IPS DF 4.7 (cell line): ENCODE data around the gene HMGCLL1.

Experiments
- DNase-seq: peaks from one replicate; pipeline ENCODE4 v3.0.0-alpha.2; 2013; ENCODE audit warnings: low spot score; ENCODE audit errors: extremely low read depth

HMGCLL1 gene

GRCh38 chr6:55447891-55448290 lies 131.1 kb downstream of the HMGCLL1 start:
- no peak for DNase-seq

- DNase-seq: no peak
These were observed 133.3 kb downstream of the HMGCLL1 start for GRCh38 chr6:55445648-55446204.

- no peak for DNase-seq
These were observed 135.5 kb downstream of the HMGCLL1 start for GRCh38 chr6:55443238-55444134.

GRCh38 chr6:55438203-55438602 lies 140.8 kb downstream of the HMGCLL1 start:
- DNase-seq: no peak

- DNase-seq: no peak
These were observed 141.9 kb downstream of the HMGCLL1 start for GRCh38 chr6:55437141-55437540.

- DNase-seq: no peak
These were observed 145.4 kb downstream of the HMGCLL1 start for GRCh38 chr6:55433446-55434130.

- no peak for DNase-seq
These were observed 155.1 kb downstream of the HMGCLL1 start for GRCh38 chr6:55423933-55424332.

- DNase-seq: no peak
These were observed 168.3 kb downstream of the HMGCLL1 start for GRCh38 chr6:55410674-55411073.

GRCh38 chr6:55405474-55406235 lies 173.3 kb downstream of the HMGCLL1 start:
- no peak for DNase-seq

GRCh38 chr6:55399351-55399750 lies 179.6 kb downstream of the HMGCLL1 start:
- DNase-seq: no peak

GRCh38 chr6:55397986-55398385 lies 181.0 kb downstream of the HMGCLL1 start:
- no peak for DNase-seq

GRCh38 chr6:55395871-55396270 lies 183.1 kb downstream of the HMGCLL1 start:
- no peak for DNase-seq

GRCh38 chr6:55388211-55388610 lies 190.8 kb downstream of the HMGCLL1 start:
- no peak for DNase-seq
